Choroid plexus epithelial cell (primary cell): ENCODE measurements around the gene NEDD4L.

Source experiments
- DNase-seq: peaks from one replicate; pipeline ENCODE4 v3.0.0-alpha.2; 2010; ENCODE audit warnings: low read depth
- H3K4me3 ChIP-seq: 2 replicates; pipeline ENCODE4 v1.5.1; 2011; ENCODE audit warnings: low read depth, mild to moderate bottlenecking, control low read depth, low read length, moderate library complexity
- CTCF ChIP-seq: conservative IDR thresholded peaks from 2 replicates; pipeline ENCODE4 v1.5.1; 2011; ENCODE audit warnings: low read depth, mild to moderate bottlenecking, control low read depth, inconsistent platforms, low read length, moderate library complexity

NEDD4L gene

GRCh38 chr18:58382446-58382845 lies 338.4 kb downstream of the NEDD4L start:
- no peak overlapping the region for H3K4me3 ChIP-seq
- no peak for DNase-seq
- no peak for TF ChIP-seq CTCF

DNA sequence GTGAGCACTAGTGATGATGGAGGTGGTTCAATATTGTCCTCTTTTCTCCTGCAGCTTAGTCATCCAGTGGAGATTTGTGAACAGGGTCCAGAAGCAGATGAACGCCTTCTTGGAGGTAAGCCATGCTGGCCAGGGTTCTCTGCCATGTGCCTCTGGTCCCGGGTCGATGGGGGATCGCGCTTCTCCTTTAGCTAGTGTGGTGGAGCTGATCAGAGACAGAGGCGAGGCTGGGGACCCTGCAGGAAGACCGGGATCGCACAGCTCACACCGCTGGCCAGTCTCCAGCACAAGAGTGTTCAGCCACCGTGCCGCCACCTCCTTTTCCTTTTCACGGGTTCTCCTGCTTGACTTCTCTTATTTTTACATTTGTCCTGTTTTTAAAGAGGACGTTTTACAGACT lies 341.4 kb downstream of the NEDD4L start:
- no peak for DNase-seq
- no peak for TF ChIP-seq CTCF
- no peak overlapping the region for H3K4me3 ChIP-seq

DNA sequence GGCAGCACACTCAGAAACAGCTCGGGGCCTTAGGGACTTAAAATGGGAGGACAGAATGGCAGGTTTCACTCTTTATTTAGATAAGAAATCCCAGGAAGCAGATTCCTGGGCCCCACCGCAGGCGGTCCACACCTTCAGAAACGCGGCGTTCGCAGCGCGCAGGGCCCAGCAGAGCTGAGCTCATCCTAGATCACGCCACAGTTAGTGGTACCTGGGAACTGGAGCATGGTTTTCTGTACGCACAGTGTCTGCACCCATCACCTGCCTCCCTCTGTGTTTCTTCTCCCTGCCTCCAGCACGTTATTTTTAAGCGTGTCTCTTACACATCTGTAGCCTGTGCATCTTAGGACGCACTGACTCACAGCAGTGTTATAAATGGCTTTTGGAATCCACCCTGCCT lies 342.8 kb downstream of the NEDD4L start:
- no peak for TF ChIP-seq CTCF
- no peak overlapping the region for H3K4me3 ChIP-seq
- DNase-seq, result no peak

- TF ChIP-seq CTCF, result no peak
- no peak for DNase-seq
- H3K4me3 ChIP-seq, result no peak overlapping the region
These were observed 343.7 kb downstream of the NEDD4L start for GRCh38 chr18:58387716-58388115.

GRCh38 chr18:58388736-58389135 lies 344.7 kb downstream of the NEDD4L start:
- no peak for DNase-seq
- no peak overlapping the region for H3K4me3 ChIP-seq
- no peak for TF ChIP-seq CTCF

- DNase-seq, result no peak
- H3K4me3 ChIP-seq, result no peak overlapping the region
- no peak for TF ChIP-seq CTCF
These were observed 345.7 kb downstream of the NEDD4L start for GRCh38 chr18:58389745-58390144.

GRCh38 chr18:58390399-58390798 lies 346.4 kb downstream of the NEDD4L start:
- no peak overlapping the region for H3K4me3 ChIP-seq
- TF ChIP-seq CTCF, result no peak
- no peak for DNase-seq
